ENCODE results near the gene DNAH8.

DNAH8 gene

GRCh38 chr6:38799529-38800184 is 84.5 kb downstream of the DNAH8 start:
- no peak for DNase-seq

- no peak for DNase-seq
Observed at GRCh38 chr6:38801305-38801704, 86.2 kb downstream of the DNAH8 start.

GRCh38 chr6:38802497-38802896 is 87.4 kb downstream of the DNAH8 start:
- no peak for DNase-seq

GRCh38 chr6:38803129-38803528 is 88.0 kb downstream of the DNAH8 start:
- no peak for DNase-seq

GRCh38 chr6:38804358-38804757 is 89.2 kb downstream of the DNAH8 start:
- no peak for DNase-seq

GRCh38 chr6:38805127-38805655 is 90.1 kb downstream of the DNAH8 start:
- no peak for DNase-seq

GRCh38 chr6:38805692-38806091 is 90.6 kb downstream of the DNAH8 start:
- DNase-seq = no peak

- no peak for DNase-seq
Observed at GRCh38 chr6:38806271-38806670, 91.2 kb downstream of the DNAH8 start.

- no peak for DNase-seq
Observed at GRCh38 chr6:38806833-38807232, 91.7 kb downstream of the DNAH8 start.

- DNase-seq = no peak
Observed at GRCh38 chr6:38808039-38808438, 92.9 kb downstream of the DNAH8 start.

- DNase-seq = no peak
Observed at GRCh38 chr6:38813041-38813823, 98.1 kb downstream of the DNAH8 start.

- DNase-seq = no peak
Observed at GRCh38 chr6:38814761-38815160, 99.7 kb downstream of the DNAH8 start.

- no peak for DNase-seq
Observed at GRCh38 chr6:38815250-38815649, 100.1 kb downstream of the DNAH8 start.

- DNase-seq = no peak
Observed at GRCh38 chr6:38818691-38819090, 103.6 kb downstream of the DNAH8 start.

GRCh38 chr6:38822963-38823362 is 107.9 kb downstream of the DNAH8 start:
- no peak for DNase-seq

- DNase-seq = no peak
Observed at GRCh38 chr6:38824243-38824894, 109.3 kb downstream of the DNAH8 start.

GRCh38 chr6:38827024-38827423 is 111.9 kb downstream of the DNAH8 start:
- no peak for DNase-seq

GRCh38 chr6:38831865-38832264 is 116.8 kb downstream of the DNAH8 start:
- no peak for DNase-seq

- no peak for DNase-seq
Observed at GRCh38 chr6:38833320-38833719, 118.2 kb downstream of the DNAH8 start.

- no peak for DNase-seq
Observed at GRCh38 chr6:38836585-38836984, 121.5 kb downstream of the DNAH8 start.

GRCh38 chr6:38837101-38837500 is 122.0 kb downstream of the DNAH8 start:
- DNase-seq = no peak

- DNase-seq = no peak
Observed at GRCh38 chr6:38843798-38844197, 128.7 kb downstream of the DNAH8 start.

GRCh38 chr6:38845931-38846330 is 130.8 kb downstream of the DNAH8 start:
- no peak for DNase-seq

- DNase-seq = no peak
Observed at GRCh38 chr6:38846361-38846760, 131.2 kb downstream of the DNAH8 start.

Data from CD4-positive, alpha-beta T cell treated with Interleukin-6 for 4 hours (primary cell).